Panc1 (cell line): ENCODE results near the gene MAN1A1.

Experiments used
- CTCF ChIP-seq: fragments of 450-650 bp; IDR thresholded peaks from 2 replicates; pipeline ENCODE4 v1.5.1; 2017; ENCODE audit warnings: mild to moderate bottlenecking
- POLR2AphosphoS5 ChIP-seq: IDR thresholded peaks from 2 replicates; pipeline ENCODE4 v1.6.1; 2012; ENCODE audit warnings: mild to moderate bottlenecking, low read depth, low read length, moderate library complexity
- SIN3A ChIP-seq: IDR thresholded peaks from 2 replicates; pipeline ENCODE4 v1.6.1; 2012; ENCODE audit warnings: low read depth, mild to moderate bottlenecking, low read length, moderate library complexity, borderline replicate concordance; ENCODE audit not compliant: insufficient read depth
- TCF7L2 ChIP-seq: IDR thresholded peaks from 2 replicates; pipeline ENCODE4 v1.6.1; 2011; ENCODE audit warnings: mild to moderate bottlenecking, low read depth, low read length, inconsistent platforms

DNA sequence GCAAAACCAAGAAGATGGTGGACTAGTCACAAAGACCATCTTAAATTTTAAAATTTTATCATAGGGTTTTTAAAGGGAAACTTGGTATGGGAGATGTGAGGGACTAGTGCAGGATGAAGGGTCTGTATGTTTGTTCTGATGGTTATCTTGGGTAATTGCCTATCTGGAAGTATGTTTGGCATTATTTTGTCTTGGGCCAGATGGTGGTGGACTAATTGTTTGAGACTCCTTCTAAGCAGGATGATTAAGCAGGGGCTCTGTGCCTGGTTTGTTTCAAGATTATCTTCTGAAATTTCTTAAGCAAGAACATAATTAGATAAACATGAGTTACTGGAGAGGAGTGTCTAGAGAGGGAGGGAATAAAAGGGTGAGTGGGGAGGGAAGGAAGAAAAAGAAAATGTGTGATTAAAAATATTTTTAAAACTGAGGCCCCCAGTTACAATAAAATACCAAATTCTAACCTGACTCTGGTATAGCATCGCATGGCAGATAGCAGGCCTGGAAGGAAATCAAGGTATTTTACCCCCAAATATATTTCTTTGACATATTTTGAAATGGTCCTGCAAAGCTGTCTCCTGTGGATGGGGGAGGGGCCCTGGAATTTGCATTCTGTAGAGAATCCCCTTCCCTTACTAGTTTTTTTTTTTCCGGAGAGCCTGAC lies 221.2 kb downstream of the MAN1A1 start:
- TF ChIP-seq CTCF (no peak), SIN3A (no peak), POLR2AphosphoS5 (no peak), TCF7L2 (no peak)
